PFSK-1 (cell line): ENCODE measurements around the gene HBB.

ENCODE experiments used
- FOXP2 ChIP-seq: optimal IDR thresholded peaks from 2 replicates; pipeline ENCODE3; 2011; ENCODE audit warnings: borderline replicate concordance, control low read depth, inconsistent platforms; ENCODE audit not compliant: insufficient read depth; ENCODE audit errors: extremely low read length, extremely low read depth
- POLR2AphosphoS5 ChIP-seq: IDR thresholded peaks from 2 replicates; pipeline ENCODE4 v1.6.1; 2012; ENCODE audit warnings: low read depth, mild to moderate bottlenecking, control low read depth, low read length, moderate library complexity
- SIN3A ChIP-seq: IDR thresholded peaks from 2 replicates; pipeline ENCODE4 v1.6.1; 2012; ENCODE audit warnings: mild to moderate bottlenecking, low read length, moderate library complexity, borderline replicate concordance; ENCODE audit not compliant: insufficient read depth
- TAF1 ChIP-seq: IDR thresholded peaks from 2 replicates; pipeline ENCODE4 v1.6.1; 2012; ENCODE audit warnings: low read length, control low read depth, borderline replicate concordance; ENCODE audit not compliant: insufficient read depth
- TF ChIP-seq, protein P1 (sequence below), 2 experiments: IDR thresholded peaks; 2 replicates each; pipeline versions ENCODE4 v1.6.1 to v1.8.0; 2011 to 2012; ENCODE audit warnings: low read depth in 2 of 2, low read length in 2 of 2, control low read depth in 1 of 2, inconsistent platforms in 1 of 2, mild to moderate bottlenecking in 1 of 2, moderate library complexity in 1 of 2; ENCODE audit not compliant: insufficient read depth in 1 of 2

HBB gene

DNA sequence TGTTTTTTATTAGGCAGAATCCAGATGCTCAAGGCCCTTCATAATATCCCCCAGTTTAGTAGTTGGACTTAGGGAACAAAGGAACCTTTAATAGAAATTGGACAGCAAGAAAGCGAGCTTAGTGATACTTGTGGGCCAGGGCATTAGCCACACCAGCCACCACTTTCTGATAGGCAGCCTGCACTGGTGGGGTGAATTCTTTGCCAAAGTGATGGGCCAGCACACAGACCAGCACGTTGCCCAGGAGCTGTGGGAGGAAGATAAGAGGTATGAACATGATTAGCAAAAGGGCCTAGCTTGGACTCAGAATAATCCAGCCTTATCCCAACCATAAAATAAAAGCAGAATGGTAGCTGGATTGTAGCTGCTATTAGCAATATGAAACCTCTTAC is 1.4 kb downstream of the HBB start:
- TF ChIP-seq TAF1 (no peak), SIN3A (no peak), FOXP2 (no peak)
- TF ChIP-seq, protein P1, sequence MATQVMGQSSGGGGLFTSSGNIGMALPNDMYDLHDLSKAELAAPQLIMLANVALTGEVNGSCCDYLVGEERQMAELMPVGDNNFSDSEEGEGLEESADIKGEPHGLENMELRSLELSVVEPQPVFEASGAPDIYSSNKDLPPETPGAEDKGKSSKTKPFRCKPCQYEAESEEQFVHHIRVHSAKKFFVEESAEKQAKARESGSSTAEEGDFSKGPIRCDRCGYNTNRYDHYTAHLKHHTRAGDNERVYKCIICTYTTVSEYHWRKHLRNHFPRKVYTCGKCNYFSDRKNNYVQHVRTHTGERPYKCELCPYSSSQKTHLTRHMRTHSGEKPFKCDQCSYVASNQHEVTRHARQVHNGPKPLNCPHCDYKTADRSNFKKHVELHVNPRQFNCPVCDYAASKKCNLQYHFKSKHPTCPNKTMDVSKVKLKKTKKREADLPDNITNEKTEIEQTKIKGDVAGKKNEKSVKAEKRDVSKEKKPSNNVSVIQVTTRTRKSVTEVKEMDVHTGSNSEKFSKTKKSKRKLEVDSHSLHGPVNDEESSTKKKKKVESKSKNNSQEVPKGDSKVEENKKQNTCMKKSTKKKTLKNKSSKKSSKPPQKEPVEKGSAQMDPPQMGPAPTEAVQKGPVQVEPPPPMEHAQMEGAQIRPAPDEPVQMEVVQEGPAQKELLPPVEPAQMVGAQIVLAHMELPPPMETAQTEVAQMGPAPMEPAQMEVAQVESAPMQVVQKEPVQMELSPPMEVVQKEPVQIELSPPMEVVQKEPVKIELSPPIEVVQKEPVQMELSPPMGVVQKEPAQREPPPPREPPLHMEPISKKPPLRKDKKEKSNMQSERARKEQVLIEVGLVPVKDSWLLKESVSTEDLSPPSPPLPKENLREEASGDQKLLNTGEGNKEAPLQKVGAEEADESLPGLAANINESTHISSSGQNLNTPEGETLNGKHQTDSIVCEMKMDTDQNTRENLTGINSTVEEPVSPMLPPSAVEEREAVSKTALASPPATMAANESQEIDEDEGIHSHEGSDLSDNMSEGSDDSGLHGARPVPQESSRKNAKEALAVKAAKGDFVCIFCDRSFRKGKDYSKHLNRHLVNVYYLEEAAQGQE (IDR thresholded peaks at IDR 0.05; ENCODE audit: insufficient read depth in 1 of 2, low read depth in 2 of 2, low read length in 2 of 2) = no peak

DNA sequence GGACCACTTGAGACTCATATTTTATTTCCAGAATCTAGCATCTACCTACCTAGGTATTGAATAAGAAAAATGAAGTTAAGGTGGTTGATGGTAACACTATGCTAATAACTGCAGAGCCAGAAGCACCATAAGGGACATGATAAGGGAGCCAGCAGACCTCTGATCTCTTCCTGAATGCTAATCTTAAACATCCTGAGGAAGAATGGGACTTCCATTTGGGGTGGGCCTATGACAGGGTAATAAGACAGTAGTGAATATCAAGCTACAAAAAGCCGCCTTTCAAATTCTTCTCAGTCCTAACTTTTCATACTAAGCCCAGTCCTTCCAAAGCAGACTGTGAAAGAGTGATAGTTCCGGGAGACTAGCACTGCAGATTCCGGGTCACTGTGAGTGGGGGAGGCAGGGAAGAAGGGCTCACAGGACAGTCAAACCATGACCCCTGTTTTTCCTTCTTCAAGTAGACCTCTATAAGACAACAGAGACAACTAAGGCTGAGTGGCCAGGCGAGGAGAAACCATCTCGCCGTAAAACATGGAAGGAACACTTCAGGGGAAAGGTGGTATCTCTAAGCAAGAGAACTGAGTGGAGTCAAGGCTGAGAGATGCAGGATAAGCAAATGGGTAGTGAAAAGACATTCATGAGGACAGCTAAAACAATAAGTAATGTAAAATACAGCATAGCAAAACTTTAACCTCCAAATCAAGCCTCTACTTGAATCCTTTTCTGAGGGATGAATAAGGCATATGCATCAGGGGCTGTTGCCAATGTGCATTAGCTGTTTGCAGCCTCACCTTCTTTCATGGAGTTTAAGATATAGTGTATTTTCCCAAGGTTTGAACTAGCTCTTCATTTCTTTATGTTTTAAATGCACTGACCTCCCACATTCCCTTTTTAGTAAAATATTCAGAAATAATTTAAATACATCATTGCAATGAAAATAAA is 2.1 kb downstream of the HBB start:
- TF ChIP-seq SIN3A = no peak
- no peak for TF ChIP-seq FOXP2
- TF ChIP-seq, protein P1 (IDR thresholded peaks at IDR 0.05; ENCODE audit: insufficient read depth in 1 of 2, low read depth in 2 of 2, low read length in 2 of 2) = no peak
- no peak for TF ChIP-seq TAF1
- TF ChIP-seq POLR2AphosphoS5 = no peak

DNA sequence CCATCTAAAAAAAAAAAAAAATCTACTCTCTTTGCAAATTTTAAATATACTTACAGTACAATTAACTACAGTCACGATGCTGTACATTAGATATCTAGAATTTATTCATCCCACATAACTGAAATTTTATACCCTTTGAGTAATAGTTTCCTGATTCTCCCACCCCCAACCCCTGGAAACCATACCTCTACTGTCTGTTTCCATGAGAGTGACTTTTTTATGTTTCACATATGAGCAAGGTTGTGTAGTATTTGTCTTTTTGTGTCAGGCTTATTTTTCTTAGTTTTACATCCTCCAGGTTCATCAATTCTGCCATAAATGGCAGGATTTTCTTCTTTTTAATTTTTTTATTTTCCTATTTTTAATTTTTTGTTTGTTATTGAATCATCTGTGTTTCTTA is 3.2 kb downstream of the HBB start:
- TF ChIP-seq TAF1 = no peak
- TF ChIP-seq, protein P1 (IDR thresholded peaks at IDR 0.05; ENCODE audit: insufficient read depth in 1 of 2, low read depth in 2 of 2, low read length in 2 of 2) = no peak
- no peak for TF ChIP-seq SIN3A
- TF ChIP-seq FOXP2 = no peak
- no peak for TF ChIP-seq POLR2AphosphoS5

DNA sequence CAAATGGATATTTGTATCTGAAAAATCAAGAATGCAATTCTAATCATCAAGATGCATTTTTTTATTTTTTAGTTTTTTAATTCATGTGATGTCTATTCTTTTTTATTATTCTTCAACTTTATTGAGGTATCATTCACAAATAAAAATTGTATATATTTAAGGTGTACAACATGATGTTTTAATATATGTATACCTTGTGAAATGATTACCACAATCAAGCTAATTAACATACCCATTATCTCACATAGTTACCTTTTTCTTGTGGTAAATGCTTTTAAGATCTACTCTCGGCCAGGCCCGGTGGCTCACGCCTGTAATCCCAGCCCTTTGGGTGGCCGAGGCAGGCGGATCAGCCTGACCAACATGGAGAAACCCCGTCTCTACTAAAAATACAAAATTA is 3.7 kb downstream of the HBB start:
- TF ChIP-seq, protein P1 (IDR thresholded peaks at IDR 0.05; ENCODE audit: insufficient read depth in 1 of 2, low read depth in 2 of 2, low read length in 2 of 2) = no peak

DNA sequence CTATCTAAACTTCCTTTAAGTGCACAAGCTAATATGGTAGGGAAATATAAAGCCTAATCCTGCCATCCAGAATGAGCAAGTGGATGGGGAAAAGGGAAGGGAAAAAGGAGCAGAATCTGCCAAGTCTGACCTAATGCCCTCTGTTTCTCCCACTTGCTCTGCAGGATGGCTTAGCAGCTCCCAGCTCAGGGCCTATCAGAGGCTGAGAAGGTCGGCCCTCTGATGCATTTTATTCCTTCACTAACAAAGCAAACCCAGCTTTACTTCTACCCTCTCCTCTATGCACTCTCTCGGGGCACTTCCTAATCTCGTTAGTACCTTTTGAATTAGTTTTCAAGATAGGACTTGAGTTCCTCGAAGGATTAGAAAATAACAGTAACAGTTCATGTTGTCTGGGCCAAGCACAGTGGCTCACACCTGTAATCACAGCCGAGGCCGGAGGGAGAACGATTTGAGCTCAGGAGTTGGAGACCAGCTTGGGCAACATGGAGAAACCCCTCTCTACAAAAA is 16.4 kb downstream of the HBB start:
- no peak for TF ChIP-seq FOXP2
